Activated CD8-positive, alpha-beta memory T cell treated with anti-CD3 and anti-CD28 coated beads, Interleukin-2, amount 50 U/mL, for 24 hours (primary cell): ENCODE measurements around the gene TPH2.

ENCODE experiments used
- DNase-seq: peaks from one replicate; pipeline ENCODE4 v3.0.0-alpha.2; 2020; ENCODE audit errors: extremely low read depth

Gene TPH2

GRCh38 chr12:71958993-71959578 is 20.4 kb downstream of the TPH2 start:
- DNase-seq, result no peak

GRCh38 chr12:71967211-71967610 is 28.6 kb downstream of the TPH2 start:
- no peak for DNase-seq

DNA sequence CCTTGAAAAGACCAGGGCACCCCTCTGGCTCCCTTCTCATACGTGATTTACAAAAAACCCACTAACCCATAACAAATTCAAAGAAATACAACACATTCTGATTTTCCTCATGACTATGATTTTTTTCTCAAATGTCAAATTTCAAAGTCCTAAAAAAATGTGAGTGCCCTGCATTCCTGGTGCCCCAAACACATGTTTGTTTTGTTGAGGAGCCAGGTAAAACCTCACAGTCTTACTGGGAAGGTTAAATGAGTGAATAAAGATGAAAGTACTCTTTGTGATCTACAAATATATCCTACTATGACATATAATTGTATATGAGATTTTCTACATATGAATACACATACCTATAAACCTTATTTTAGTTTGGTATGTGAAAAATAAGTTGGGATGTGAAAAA is 30.7 kb downstream of the TPH2 start:
- DNase-seq, result no peak

- no peak for DNase-seq
Measured at GRCh38 chr12:71970031-71970430, 31.4 kb downstream of the TPH2 start.

- DNase-seq, result no peak
Measured at GRCh38 chr12:71972441-71973074, 33.9 kb downstream of the TPH2 start.

- DNase-seq, result no peak
Measured at GRCh38 chr12:71973687-71974086, 35.0 kb downstream of the TPH2 start.

GRCh38 chr12:71980538-71980937 is 41.9 kb downstream of the TPH2 start:
- DNase-seq, result no peak

GRCh38 chr12:71981149-71981548 is 42.5 kb downstream of the TPH2 start:
- no peak for DNase-seq

- no peak for DNase-seq
Measured at GRCh38 chr12:71994715-71995114, 56.1 kb downstream of the TPH2 start.

DNA sequence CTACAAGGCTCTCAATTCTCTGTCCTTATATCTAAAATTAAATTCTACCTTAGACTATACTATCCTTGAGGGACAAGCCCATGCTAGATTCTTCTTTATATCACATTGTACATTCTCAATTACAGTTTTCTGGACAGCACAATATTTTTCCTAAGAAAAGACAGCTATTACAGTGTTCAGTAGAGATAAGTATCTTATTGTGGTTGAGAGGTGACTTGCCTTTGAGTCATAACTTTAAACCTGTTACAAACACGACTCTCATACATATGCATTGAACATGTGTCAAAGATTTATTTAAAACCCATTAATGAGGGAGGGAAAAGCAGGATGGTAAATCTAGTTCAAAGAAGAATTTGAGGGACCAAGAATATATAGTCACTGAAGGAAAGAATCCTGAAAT is 61.1 kb downstream of the TPH2 start:
- no peak for DNase-seq

- no peak for DNase-seq
Measured at GRCh38 chr12:72000969-72001648, 62.5 kb downstream of the TPH2 start.

GRCh38 chr12:72006766-72007165 is 68.1 kb downstream of the TPH2 start:
- DNase-seq, result no peak

- DNase-seq, result no peak
Measured at GRCh38 chr12:72010356-72010755, 71.7 kb downstream of the TPH2 start.

- no peak for DNase-seq
Measured at GRCh38 chr12:72011374-72011773, 72.7 kb downstream of the TPH2 start.

DNA sequence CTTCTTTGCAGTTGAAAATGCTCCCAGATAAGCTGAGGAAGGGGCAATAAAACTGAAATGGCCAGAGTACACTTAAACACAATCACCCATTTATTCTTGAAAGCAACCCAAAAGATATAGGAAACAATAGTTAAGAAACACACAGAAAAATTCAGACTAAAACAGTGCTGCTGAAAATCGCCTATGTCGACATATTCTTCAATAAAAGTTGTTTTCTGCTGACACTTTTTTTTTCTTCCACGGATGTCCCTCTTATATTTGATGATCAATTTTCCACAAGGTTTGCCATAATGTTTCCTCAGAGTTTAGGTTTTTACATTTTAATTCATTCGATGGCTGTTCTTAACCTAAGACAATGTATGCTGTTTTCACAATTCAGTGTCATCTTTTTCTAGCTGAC is 74.2 kb downstream of the TPH2 start:
- DNase-seq, result no peak

DNA sequence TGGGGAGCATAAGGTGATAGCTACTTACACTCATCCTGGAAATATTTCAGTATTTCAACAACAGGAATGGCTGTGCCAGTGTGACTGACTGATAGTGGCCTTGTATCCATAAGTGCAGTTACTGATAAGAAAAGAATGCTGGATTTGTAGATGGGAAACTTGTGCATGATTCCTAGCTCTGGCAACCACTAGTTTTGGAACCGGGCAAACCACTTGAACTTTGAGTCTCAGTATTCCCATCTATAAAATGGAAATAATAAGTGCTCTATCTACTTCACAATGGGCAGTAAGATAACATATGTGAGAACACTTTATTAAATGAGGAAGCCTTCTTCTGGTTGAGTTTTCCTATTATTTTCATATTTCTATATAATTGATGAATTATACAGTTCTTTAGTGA is 77.2 kb downstream of the TPH2 start:
- no peak for DNase-seq

- DNase-seq, result peak; percentile 20
Measured at GRCh38 chr12:72017054-72017651, 78.5 kb downstream of the TPH2 start.

DNA sequence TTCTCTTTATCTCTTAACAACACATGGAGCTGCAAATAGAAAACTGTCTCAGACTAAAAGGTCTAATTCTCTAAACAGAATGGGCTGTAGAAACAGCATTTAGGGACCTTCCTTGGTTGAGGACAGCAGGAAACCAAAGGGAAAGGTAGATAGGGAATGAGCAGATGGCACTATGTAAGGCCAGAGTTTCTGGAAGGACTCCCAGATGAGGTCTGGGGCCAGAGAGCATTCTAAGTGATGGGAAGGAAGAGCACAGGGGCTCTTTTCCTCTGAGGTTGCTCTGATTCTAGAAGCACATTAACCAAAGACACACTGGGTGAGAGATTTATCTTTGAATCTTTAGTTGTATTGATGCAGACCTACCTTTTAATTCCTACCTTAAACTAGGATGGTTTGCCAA is 79.4 kb downstream of the TPH2 start:
- no peak for DNase-seq

- no peak for DNase-seq
Measured at GRCh38 chr12:72024613-72025012, 86.0 kb downstream of the TPH2 start.

GRCh38 chr12:72025524-72025923 is 86.9 kb downstream of the TPH2 start:
- DNase-seq, result no peak

DNA sequence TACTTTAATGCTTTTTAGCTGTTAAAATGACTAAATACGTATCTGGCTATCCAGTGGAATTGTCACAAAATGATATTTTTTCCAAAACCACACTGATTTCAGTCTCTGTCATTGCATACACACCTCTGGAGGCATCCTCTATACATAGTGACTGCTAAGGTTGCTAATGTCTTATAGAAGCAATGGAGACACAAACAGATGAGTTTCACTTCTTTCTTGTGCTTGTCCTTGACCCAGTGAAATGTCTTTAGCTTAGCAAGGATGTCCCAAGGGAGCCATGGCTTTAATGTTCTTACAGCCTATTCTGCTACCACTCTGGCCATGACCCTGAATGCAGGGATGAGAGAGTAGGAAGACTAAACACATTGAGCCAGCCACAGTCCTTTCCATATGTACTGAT is 90.3 kb downstream of the TPH2 start:
- no peak for DNase-seq

GRCh38 chr12:72030277-72030676 is 91.6 kb downstream of the TPH2 start:
- no peak for DNase-seq

- DNase-seq, result no peak
Measured at GRCh38 chr12:72031066-72031465, 92.4 kb downstream of the TPH2 start.
